NT2/D1 (cell line): ENCODE data around the gene THPO.

Experiments used
- DNase-seq: peaks from one replicate; pipeline ENCODE4 v3.0.0-alpha.2; 2011; ENCODE audit warnings: low read depth, low spot score
- H3K27me3 ChIP-seq: 2 replicates; pipeline ENCODE4 v1.6.0; 2011; ENCODE audit warnings: mild to moderate bottlenecking; ENCODE audit not compliant: insufficient read length, insufficient read depth
- H3K36me3 ChIP-seq: 2 replicates; pipeline ENCODE4 v1.6.1; 2011; ENCODE audit warnings: mild to moderate bottlenecking, low read length, mixed read lengths; ENCODE audit not compliant: insufficient read depth, insufficient read length
- H3K4me1 ChIP-seq: 2 replicates; pipeline ENCODE4 v1.5.1; 2011; ENCODE audit not compliant: insufficient read depth, insufficient read length
- H3K4me3 ChIP-seq: 2 replicates; pipeline ENCODE4 v1.5.1; 2011; ENCODE audit warnings: low read depth; ENCODE audit not compliant: insufficient read length
- H3K9ac ChIP-seq: 2 replicates; pipeline ENCODE4 v1.6.0; 2011; ENCODE audit warnings: low read depth; ENCODE audit not compliant: insufficient read length
- H3K9me3 ChIP-seq: 2 replicates; pipeline ENCODE4 v1.5.1; 2011; ENCODE audit warnings: mild to moderate bottlenecking, low read length; ENCODE audit not compliant: insufficient read depth
- SUZ12 ChIP-seq: IDR thresholded peaks from 2 replicates; pipeline ENCODE4 v1.6.1; 2011; ENCODE audit not compliant: insufficient read length, insufficient read depth; ENCODE audit errors: extremely low read depth
- YY1 ChIP-seq: IDR thresholded peaks from 2 replicates; pipeline ENCODE4 v1.6.1; 2011; ENCODE audit not compliant: insufficient read length, insufficient read depth
- ZNF274 ChIP-seq: IDR thresholded peaks from 2 replicates; pipeline ENCODE4 v1.6.1; 2011; ENCODE audit warnings: mild to moderate bottlenecking, low read depth, low read length

THPO gene

DNA sequence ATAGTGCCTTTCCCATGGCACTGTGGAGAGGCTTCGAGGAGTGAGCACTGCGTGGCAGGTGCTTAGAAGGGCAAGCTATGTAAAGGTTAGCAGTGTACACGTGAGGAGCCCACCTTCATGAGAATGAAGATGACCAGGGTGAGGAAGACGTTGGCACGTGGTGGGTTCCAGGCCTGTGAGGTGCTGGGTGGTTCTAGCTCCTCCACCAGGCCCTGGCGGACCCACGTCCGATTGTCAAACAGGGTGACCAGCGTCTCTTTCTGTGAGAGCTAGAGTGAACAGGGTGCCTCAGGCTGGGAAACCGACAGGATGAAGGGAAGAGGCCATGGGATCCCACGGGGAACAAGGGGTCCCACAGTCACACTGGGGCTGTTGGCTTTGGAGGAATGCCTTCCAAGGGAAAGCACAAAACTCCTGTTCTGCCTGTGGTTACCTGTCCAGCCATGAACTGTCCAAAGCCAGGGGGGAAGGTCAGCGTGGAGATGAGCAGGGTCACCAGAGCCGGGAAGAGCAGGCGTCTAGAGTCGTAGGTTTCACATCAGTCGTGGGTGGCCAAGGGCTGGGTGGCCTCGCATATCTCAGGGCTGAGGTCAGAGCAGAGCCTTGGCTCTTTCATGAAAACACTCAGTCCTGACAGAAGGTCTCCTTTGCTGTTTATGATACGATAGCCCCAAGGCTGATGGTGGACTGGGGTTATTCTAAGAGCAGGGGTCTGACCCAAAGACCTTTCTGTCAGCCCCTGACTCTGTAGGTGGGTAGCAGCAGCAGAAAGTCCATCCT is 22.6 kb downstream of the THPO start:
- no peak for TF ChIP-seq SUZ12
- TF ChIP-seq ZNF274 = no peak
- no peak for TF ChIP-seq YY1
- Histone ChIP-seq H3K4me3 (no peak overlapping the region), H3K9me3 (no peaks in the 10 kb centered on the region), H3K9ac (no peak overlapping the region), H3K4me1 (peaks cover 39% of the 10 kb centered on the region), H3K36me3 (peaks cover 76% of the 10 kb centered on the region), H3K27me3 (no peaks in the 10 kb centered on the region)
- no peak for DNase-seq

DNA sequence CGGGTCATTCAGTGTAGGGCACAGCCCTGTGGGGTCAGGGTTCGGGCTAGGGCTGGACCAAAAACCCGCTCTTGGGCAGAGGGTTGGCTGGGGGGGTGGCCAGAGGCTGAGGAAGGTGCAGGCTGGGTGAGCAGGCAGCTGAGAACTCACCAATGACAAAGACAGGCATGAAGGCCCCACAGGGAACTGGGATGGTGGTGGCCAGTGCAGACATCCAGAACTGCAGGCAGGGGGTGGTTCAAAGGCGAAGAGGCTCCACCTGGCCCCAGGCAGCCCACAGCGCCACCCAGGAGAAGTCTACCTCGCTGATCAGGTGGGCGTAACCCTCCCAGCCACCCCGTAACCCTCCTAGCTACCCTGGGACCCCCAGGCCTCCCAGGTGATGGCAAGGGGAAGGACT is 23.3 kb downstream of the THPO start:
- peaks cover 78% of the 10 kb centered on the region for H3K36me3 ChIP-seq
- no peak overlapping the region for H3K4me3 ChIP-seq
- H3K9me3 ChIP-seq = no peaks in the 10 kb centered on the region
- peaks cover 36% of the 10 kb centered on the region for H3K4me1 ChIP-seq
- TF ChIP-seq SUZ12 = no peak
- TF ChIP-seq YY1 = no peak
- TF ChIP-seq ZNF274 = no peak
- DNase-seq = no peak
- no peak overlapping the region for H3K9ac ChIP-seq
- H3K27me3 ChIP-seq = no peaks in the 10 kb centered on the region

GRCh38 chr3:184354121-184354728 is 23.8 kb downstream of the THPO start:
- no peak for DNase-seq
- TF ChIP-seq YY1 (no peak), ZNF274 (no peak), SUZ12 (no peak)

DNA sequence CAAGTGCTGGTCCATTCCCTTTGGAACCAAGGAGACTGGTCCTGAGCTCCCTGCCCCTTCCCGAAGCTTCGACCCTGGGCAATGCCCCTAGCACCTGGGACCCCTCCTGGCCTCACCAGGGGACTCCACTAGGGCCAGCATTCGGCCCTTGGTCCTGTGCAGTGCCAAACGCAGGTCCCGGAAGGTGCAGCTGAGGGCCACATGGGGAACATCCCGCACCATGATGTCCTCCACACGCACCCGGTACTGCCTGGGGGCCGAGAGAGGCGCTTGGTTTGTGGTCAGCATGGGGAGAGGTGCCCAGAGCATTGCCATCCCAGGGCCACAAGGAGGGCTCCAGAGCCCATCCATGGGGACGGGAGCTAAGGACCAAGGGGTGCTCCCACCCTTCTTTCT is 24.5 kb downstream of the THPO start:
- Histone ChIP-seq H3K9me3 (no peaks in the 10 kb centered on the region), H3K36me3 (peaks cover 80% of the 10 kb centered on the region), H3K9ac (no peak overlapping the region), H3K27me3 (no peaks in the 10 kb centered on the region), H3K4me1 (peaks cover 24% of the 10 kb centered on the region), H3K4me3 (no peak overlapping the region)
- no peak for DNase-seq
- TF ChIP-seq SUZ12 (no peak), ZNF274 (no peak), YY1 (no peak)

More at GRCh38 chr3:184354121-184354728, 23.8 kb downstream of the THPO start:
- Histone ChIP-seq H3K4me1 (peaks cover 31% of the 10 kb centered on the region), H3K9ac (peak overlapping the region; percentile 27), H3K36me3 (peaks cover 83% of the 10 kb centered on the region), H3K4me3 (no peak overlapping the region), H3K27me3 (no peaks in the 10 kb centered on the region), H3K9me3 (no peaks in the 10 kb centered on the region)

DNA sequence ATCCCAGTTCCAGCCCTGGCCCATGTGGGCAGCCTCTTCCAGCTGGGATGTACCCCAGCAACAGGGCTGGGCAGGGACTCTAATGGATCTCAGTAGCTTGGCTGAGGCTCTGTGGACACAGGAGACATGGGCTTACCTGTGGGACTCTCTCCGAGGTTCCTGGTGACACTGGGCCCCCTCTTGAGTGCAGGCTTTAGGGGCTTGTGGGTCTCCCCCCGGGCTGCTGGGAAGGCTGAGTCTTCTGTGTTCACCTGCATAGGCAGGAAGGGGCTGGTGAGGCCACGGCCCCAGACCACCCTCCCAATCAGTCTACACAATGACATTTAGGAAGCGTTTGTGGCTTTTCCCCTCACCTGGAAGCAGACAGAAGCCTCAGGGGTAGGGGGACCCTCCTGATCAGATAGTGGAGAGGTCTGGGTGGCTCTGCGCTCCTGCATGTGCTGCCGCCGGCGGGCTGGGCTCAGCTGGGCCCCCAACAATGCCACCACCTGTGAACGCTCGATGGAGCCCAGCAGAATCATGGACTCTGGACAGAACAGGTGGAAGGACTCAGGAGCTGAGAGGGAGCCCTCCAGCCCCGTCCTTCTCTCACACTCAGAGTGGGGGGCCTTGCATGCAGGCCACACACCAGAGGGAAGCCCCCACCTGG is 25.0 kb downstream of the THPO start:
- Histone ChIP-seq H3K27me3 (no peaks in the 10 kb centered on the region), H3K9ac (no peak overlapping the region), H3K9me3 (no peaks in the 10 kb centered on the region), H3K4me1 (peaks cover 26% of the 10 kb centered on the region), H3K36me3 (peaks cover 75% of the 10 kb centered on the region), H3K4me3 (no peak overlapping the region)
- no peak for DNase-seq
- no peak for TF ChIP-seq SUZ12
- TF ChIP-seq ZNF274 = no peak
- TF ChIP-seq YY1 = no peak

GRCh38 chr3:184352149-184352785 is 25.7 kb downstream of the THPO start:
- Histone ChIP-seq H3K27me3 (no peaks in the 10 kb centered on the region), H3K4me1 (peaks cover 24% of the 10 kb centered on the region), H3K9me3 (no peaks in the 10 kb centered on the region), H3K36me3 (peaks cover 69% of the 10 kb centered on the region), H3K9ac (no peak overlapping the region), H3K4me3 (no peak overlapping the region)
- no peak for DNase-seq
- TF ChIP-seq SUZ12 (no peak), ZNF274 (no peak)
